ENCODE results near the gene SPNS2. TPM values are rescaled to one million over a fixed set of nuclear protein-coding genes. Genes with fewer than 3 reads are reported as not detected.
A peak's percentile ranks its signal among the peaks of the same experiment; 100 is the strongest.

The SPNS2 gene
- total RNA-seq, 1 donor = 0.43 TPM

DNA sequence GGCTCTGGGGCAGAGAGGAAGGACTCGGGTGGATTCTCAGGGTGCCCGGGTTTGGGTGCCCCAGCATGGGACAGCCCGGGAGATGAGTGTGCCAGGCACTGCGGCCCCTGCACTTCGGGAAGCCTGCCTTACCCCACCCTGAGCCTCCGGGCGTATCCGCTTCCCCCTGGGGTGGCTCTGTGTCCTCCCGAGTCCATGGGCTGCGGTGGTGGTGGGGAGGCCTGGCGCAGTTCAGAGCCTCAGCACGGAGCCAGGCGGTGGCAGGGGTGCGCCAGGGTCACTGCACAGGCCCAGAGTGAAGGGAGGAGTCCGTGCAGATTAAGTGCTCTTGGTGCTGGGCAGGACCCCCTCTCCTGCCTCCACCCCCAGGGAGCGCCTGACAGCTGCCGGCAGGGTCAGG is 35.8 kb downstream of the SPNS2 start:
- TF ChIP-seq, protein P1, sequence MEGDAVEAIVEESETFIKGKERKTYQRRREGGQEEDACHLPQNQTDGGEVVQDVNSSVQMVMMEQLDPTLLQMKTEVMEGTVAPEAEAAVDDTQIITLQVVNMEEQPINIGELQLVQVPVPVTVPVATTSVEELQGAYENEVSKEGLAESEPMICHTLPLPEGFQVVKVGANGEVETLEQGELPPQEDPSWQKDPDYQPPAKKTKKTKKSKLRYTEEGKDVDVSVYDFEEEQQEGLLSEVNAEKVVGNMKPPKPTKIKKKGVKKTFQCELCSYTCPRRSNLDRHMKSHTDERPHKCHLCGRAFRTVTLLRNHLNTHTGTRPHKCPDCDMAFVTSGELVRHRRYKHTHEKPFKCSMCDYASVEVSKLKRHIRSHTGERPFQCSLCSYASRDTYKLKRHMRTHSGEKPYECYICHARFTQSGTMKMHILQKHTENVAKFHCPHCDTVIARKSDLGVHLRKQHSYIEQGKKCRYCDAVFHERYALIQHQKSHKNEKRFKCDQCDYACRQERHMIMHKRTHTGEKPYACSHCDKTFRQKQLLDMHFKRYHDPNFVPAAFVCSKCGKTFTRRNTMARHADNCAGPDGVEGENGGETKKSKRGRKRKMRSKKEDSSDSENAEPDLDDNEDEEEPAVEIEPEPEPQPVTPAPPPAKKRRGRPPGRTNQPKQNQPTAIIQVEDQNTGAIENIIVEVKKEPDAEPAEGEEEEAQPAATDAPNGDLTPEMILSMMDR (IDR thresholded peaks at IDR 0.05; ENCODE audit: insufficient read depth, low read depth, low read length) = no peak
- DNase-seq (ENCODE audit: low read depth) = no peak

DNA sequence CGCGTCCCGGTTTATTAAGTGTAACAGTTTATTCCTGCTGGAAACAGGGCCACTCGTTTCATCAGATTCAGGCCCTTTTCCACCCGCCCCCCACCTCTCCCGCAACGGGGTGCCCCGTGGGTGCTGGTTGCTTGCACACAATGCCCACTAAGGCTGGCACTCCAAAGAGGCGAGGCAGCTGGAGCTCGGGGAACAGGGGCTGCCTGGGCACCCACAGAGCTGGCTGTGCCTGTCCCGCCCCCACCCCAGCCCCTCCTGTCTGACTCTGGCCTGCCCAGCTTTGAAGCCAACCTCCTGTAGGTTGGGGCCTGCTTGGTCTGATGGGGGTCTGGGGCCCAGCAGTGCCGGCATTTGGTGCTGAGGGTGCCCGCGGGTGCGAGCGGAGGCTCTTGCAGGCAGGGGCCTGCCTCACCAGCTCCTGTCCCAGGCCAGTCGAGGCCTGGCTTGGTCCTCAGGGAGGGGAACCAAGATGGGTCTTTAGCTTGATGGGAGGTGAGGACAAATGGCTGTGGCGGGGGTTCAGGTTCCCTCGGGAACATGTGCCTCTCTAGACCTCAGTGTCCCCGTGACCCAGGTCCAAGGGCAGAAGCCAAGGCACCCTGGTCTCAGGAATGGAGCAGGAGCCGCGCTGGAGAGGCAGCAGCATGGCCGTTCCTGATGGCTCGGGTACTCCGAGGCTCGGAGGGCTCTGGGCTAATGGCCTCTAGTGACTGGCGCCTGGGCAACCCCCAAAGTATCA is 36.4 kb downstream of the SPNS2 start:
- TF ChIP-seq, protein P1 (IDR thresholded peaks at IDR 0.05; ENCODE audit: insufficient read depth, low read depth, low read length) = no peak
- no peak for DNase-seq (ENCODE audit: low read depth)
- no peak overlapping the region for H3K4me3 ChIP-seq (ENCODE audit: low read depth, low read length)

More for the DNA sequence above, 35.8 kb downstream of the SPNS2 start:
- H3K4me3 ChIP-seq (ENCODE audit: low read depth, low read length) = no peak overlapping the region

DNA sequence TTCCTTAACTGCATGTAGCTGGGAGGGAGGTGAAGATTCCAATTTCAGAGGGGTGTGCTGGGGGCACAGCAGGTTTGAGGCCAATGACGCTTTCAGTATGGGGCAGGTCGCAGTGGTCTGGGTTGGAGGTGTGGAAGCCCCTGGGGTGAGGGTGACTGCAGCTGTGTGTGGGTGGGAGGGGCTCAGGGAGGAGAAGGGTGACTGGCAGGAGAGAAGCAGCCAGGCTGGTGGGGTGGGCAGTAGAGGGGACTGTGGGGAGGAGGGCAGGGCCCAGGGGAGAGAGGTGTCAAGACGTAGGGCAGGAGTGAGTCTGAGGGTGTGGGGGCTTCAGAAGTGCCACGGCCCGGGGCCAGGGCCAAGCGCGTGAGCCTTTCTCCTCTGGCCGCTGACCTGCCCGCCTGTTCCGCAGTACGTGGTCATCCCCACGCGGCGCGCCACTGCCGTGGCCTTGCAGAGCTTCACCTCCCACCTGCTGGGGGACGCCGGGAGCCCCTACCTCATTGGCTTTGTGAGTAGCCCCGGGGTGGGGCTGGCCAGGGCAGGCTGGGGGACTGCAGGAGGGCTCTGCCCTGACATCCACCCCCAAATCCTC is 37.1 kb downstream of the SPNS2 start:
- TF ChIP-seq, protein P1 (IDR thresholded peaks at IDR 0.05; ENCODE audit: insufficient read depth, low read depth, low read length) = no peak
- DNase-seq (ENCODE audit: low read depth) = no peak

DNA sequence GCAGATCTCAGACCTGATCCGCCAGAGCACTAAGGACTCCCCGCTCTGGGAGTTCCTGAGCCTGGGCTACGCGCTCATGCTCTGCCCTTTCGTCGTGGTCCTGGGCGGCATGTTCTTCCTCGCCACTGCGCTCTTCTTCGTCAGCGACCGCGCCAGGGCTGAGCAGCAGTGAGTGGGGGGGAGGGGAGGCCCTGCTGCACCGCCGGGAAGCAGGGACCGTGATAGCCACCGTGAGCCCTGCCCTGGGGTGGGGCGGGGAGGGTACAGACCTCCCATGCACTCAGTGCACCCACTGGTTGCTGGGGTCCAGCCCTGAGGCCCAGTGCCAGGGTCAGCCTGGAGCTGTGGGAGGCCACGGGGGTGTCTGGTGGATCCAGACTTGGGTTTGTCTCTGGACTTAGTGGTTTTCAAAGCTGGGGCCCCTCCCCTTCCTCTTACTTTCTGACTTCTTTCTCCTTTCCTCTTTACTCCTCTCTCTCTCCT is 37.6 kb downstream of the SPNS2 start:
- H3K4me3 ChIP-seq (ENCODE audit: low read depth, low read length) = peak overlapping the region; percentile 9
- TF ChIP-seq, protein P1 (IDR thresholded peaks at IDR 0.05; ENCODE audit: insufficient read depth, low read depth, low read length) = no peak
- DNase-seq (ENCODE audit: low read depth) = peak; percentile 18

More for the DNA sequence above, 37.1 kb downstream of the SPNS2 start:
- no peak overlapping the region for H3K4me3 ChIP-seq (ENCODE audit: low read depth, low read length)

DNA sequence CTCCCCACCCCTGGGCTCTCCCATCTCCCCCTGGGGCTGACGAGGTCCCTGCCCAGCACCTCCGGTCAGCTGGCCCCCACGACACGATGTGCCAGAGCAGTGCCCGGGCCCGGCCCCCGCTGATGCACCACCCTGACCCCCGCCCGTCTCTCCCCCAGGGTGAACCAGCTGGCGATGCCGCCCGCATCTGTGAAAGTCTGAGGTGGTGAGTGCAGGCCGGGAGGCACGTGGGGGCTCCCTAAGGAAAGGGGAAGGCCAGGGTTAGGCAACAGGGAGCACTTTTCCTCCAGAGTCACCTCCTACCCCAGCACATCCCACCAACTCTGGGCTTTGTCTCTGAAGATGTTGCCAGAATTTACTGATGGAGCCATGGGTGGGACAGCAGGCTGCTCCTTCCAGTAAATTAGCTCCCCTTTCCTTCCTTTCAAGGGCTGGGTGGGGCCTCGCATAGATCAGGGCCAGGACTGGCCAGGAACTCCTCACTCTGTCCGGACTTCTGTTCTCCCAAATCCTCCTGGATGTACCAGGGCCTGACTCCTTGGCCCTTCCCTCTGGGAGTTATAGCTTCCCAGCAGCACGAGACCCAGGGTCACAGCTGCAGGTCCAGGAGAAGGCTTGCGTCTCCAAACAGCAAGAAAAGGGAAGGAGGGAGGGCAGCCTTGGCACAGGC is 38.2 kb downstream of the SPNS2 start:
- DNase-seq (ENCODE audit: low read depth) = peak; percentile 48
- TF ChIP-seq, protein P1 (IDR thresholded peaks at IDR 0.05; ENCODE audit: insufficient read depth, low read depth, low read length) = no peak
- no peak overlapping the region for H3K4me3 ChIP-seq (ENCODE audit: low read depth, low read length)

DNA sequence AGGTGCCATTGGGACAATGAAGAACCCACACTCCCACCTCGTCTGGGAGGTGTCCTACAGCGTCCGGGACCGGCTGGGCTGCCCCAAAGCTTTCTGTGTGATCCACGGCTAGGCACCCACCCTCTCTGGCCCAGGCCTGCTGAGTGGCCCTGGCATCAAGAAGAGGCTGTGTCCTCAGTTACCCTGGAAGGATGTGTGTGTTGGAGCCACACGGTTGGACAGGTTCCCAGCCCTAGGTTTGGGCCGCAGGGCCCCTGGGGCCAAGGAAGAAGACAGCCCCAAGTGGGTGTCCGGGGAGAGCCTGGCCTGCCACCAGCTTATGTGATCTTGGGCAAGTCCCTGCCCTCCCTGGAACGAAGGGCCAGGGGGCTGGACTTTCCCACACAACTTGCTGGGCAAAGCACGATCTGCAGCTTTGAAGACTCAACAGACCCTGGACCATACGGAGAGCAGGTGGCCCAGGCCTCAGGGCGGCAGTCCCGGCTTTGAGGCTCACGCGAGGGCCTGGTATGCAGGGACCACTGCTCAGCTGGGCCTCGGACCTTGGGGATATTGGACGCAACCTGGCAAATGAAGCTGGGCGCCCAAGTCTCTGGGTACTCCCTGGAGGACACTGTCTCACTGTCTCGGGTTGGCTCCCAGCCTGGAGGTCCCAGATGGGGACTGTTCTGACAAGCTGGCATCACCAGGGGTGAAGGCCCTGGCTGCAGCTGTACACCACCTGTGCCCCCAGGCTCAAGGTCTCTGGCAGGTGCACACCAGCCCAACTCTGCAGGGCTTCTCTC is 39.0 kb downstream of the SPNS2 start:
- DNase-seq (ENCODE audit: low read depth) = no peak
- no peak overlapping the region for H3K4me3 ChIP-seq (ENCODE audit: low read depth, low read length)
- TF ChIP-seq, protein P1 (IDR thresholded peaks at IDR 0.05; ENCODE audit: insufficient read depth, low read depth, low read length) = no peak
